Astrocyte (in vitro differentiated cells and primary cell): Measurements from ENCODE around the gene HLA-DPB1. TPM values are rescaled to one million over a fixed set of nuclear protein-coding genes. Genes with fewer than 3 reads are reported as not detected.
"Not testable (repeated sequence)": the region's sequence is repeated elsewhere in the genome, so short reads cannot be mapped to it uniquely, and the experiment has no call there.

Experiments
- DNase-seq: peaks from one replicate; pipeline ENCODE4 v3.0.0-alpha.2; 2010; ENCODE audit warnings: low read depth
- FAIRE-seq: peaks from 2 replicates; lab custom pipeline; 2011; peaks lifted over from hg19 to GRCh38; lab: Jason Lieb, UNC
- H2AFZ ChIP-seq: 2 replicates; pipeline ENCODE4 v1.6.0; 2012; ENCODE audit warnings: low read depth, low read length, inconsistent platforms
- H3K27ac ChIP-seq: 2 replicates; pipeline ENCODE4 v1.5.1; 2011; ENCODE audit warnings: low read depth, low read length, inconsistent platforms
- H3K27me3 ChIP-seq: 2 replicates; pipeline ENCODE4 v1.6.0; 2011; ENCODE audit warnings: low read length, inconsistent platforms; ENCODE audit not compliant: insufficient read depth
- H3K36me3 ChIP-seq: 2 replicates; pipeline ENCODE4 v1.5.1; 2011; ENCODE audit warnings: low read length, inconsistent platforms; ENCODE audit not compliant: insufficient read depth
- H3K4me1 ChIP-seq: 2 replicates; pipeline ENCODE4 v1.5.1; 2011; ENCODE audit warnings: low read length, inconsistent platforms; ENCODE audit not compliant: insufficient read depth
- H3K4me2 ChIP-seq: 2 replicates; pipeline ENCODE4 v1.6.0; 2012; ENCODE audit warnings: low read length, inconsistent platforms
- H3K4me3 ChIP-seq: 2 replicates; pipeline ENCODE4 v1.5.1; 2011; ENCODE audit warnings: low read depth, mild to moderate bottlenecking, low read length, inconsistent platforms; ENCODE audit not compliant: insufficient read depth
- H3K79me2 ChIP-seq: 2 replicates; pipeline ENCODE4 v1.6.0; 2012; ENCODE audit warnings: mild to moderate bottlenecking, low read length, inconsistent platforms; ENCODE audit not compliant: insufficient read depth
- H3K9ac ChIP-seq: 2 replicates; pipeline ENCODE4 v1.6.0; 2012; ENCODE audit warnings: mild to moderate bottlenecking, low read length, inconsistent platforms
- H3K9me3 ChIP-seq: 2 replicates; pipeline ENCODE4 v1.5.1; 2012; ENCODE audit warnings: low read depth, mild to moderate bottlenecking, low read length, inconsistent platforms; ENCODE audit not compliant: insufficient read depth
- H4K20me1 ChIP-seq: 2 replicates; pipeline ENCODE4 v1.6.0; 2012; ENCODE audit warnings: low read length, inconsistent platforms; ENCODE audit not compliant: insufficient read depth
- H3K27ac Mint-ChIP-seq: one replicate; pipeline ENCODE4 v1.8.0; 2021; ENCODE audit warnings: mild to moderate bottlenecking, mixed read lengths; ENCODE audit not compliant: unreplicated experiment
- H3K27me3 Mint-ChIP-seq: one replicate; pipeline ENCODE4 v1.8.0; 2021; ENCODE audit warnings: low read depth, mixed read lengths; ENCODE audit not compliant: unreplicated experiment
- H3K36me3 Mint-ChIP-seq: one replicate; pipeline ENCODE4 v1.8.0; 2021; ENCODE audit warnings: low read depth, mixed read lengths; ENCODE audit not compliant: unreplicated experiment
- H3K4me1 Mint-ChIP-seq: one replicate; pipeline ENCODE4 v1.8.0; 2021; ENCODE audit warnings: low read depth, mixed read lengths; ENCODE audit not compliant: unreplicated experiment
- H3K4me3 Mint-ChIP-seq: one replicate; pipeline ENCODE4 v1.8.0; 2021; ENCODE audit warnings: mild to moderate bottlenecking, moderate library complexity, mixed read lengths; ENCODE audit not compliant: unreplicated experiment
- H3K9me3 Mint-ChIP-seq: one replicate; pipeline ENCODE4 v1.8.0; 2021; ENCODE audit warnings: mild to moderate bottlenecking, mixed read lengths; ENCODE audit not compliant: unreplicated experiment
- CTCF ChIP-seq: IDR thresholded peaks from 2 replicates; pipeline ENCODE4 v1.5.1; 2011; ENCODE audit warnings: low read depth, mild to moderate bottlenecking, inconsistent platforms, low read length, moderate library complexity; ENCODE audit not compliant: insufficient read depth
- EZH2 ChIP-seq: IDR thresholded peaks from 2 replicates; pipeline ENCODE4 v1.6.1; 2012; ENCODE audit warnings: mild to moderate bottlenecking, low read length, inconsistent platforms; ENCODE audit not compliant: insufficient read depth
- total RNA-seq: library from RNA; stranded (reverse); gene quantifications from 2 replicates; pipeline ENCODE4 v1.2.1, GENCODE V29; 2021

Gene HLA-DPB1
- total RNA-seq, 1 donor from 2014 or later, result 3.4 TPM

- H3K27ac Mint-ChIP-seq, result no peak overlapping the region
- peaks cover 2% of the 10 kb centered on the region for H3K36me3 Mint-ChIP-seq
- H3K79me2 ChIP-seq, result no peaks in the 10 kb centered on the region
- no peak overlapping the region for H3K4me3 ChIP-seq
- H3K27ac ChIP-seq, result no peak overlapping the region
- H3K36me3 ChIP-seq, result no peaks in the 10 kb centered on the region
- H2AFZ ChIP-seq, result no peak overlapping the region
- H3K4me3 Mint-ChIP-seq, result no peak overlapping the region
- H4K20me1 ChIP-seq, result no peaks in the 10 kb centered on the region
- H3K27me3 ChIP-seq, result peaks cover 21% of the 10 kb centered on the region
- H3K9me3 Mint-ChIP-seq, result peaks cover 2% of the 10 kb centered on the region
- FAIRE-seq, result no peak
- no peak for TF ChIP-seq CTCF
- TF ChIP-seq EZH2, result no peak
- H3K4me1 Mint-ChIP-seq, result no peaks in the 10 kb centered on the region
- no peak overlapping the region for H3K9ac ChIP-seq
- no peak overlapping the region for H3K4me2 ChIP-seq
- no peak for DNase-seq
- no peaks in the 10 kb centered on the region for H3K9me3 ChIP-seq
- no peaks in the 10 kb centered on the region for H3K4me1 ChIP-seq
- peaks cover 12% of the 10 kb centered on the region for H3K27me3 Mint-ChIP-seq
These were observed 18.3 kb upstream of the HLA-DPB1 start for GRCh38 chr6:33057222-33058150.

GRCh38 chr6:33061987-33062386 lies 13.8 kb upstream of the HLA-DPB1 start:
- FAIRE-seq, result no peak
- H3K36me3 Mint-ChIP-seq, result peaks cover 2% of the 10 kb centered on the region
- H3K4me3 Mint-ChIP-seq, result no peak overlapping the region
- Histone ChIP-seq H2AFZ (no peak overlapping the region), H3K36me3 (no peaks in the 10 kb centered on the region), H3K4me3 (no peak overlapping the region), H3K9ac (no peak overlapping the region), H3K27ac (no peak overlapping the region), H3K4me2 (no peak overlapping the region), H3K79me2 (no peaks in the 10 kb centered on the region), H3K27me3 (peaks cover 14% of the 10 kb centered on the region), H3K9me3 (no peaks in the 10 kb centered on the region), H3K4me1 (no peaks in the 10 kb centered on the region), H4K20me1 (no peaks in the 10 kb centered on the region)
- peaks cover 4% of the 10 kb centered on the region for H3K4me1 Mint-ChIP-seq
- H3K27me3 Mint-ChIP-seq, result peaks cover 7% of the 10 kb centered on the region
- TF ChIP-seq CTCF (no peak), EZH2 (no peak)
- no peak for DNase-seq
- H3K9me3 Mint-ChIP-seq, result no peaks in the 10 kb centered on the region
- no peak overlapping the region for H3K27ac Mint-ChIP-seq

GRCh38 chr6:33063435-33063834 lies 12.4 kb upstream of the HLA-DPB1 start:
- not testable (repeated sequence) for DNase-seq, H3K4me1 ChIP-seq, H3K27ac Mint-ChIP-seq, H3K27ac ChIP-seq, H2AFZ ChIP-seq, H3K4me3 Mint-ChIP-seq, H4K20me1 ChIP-seq, H3K4me1 Mint-ChIP-seq, H3K9me3 Mint-ChIP-seq, H3K36me3 ChIP-seq, H3K9me3 ChIP-seq, H3K27me3 ChIP-seq, H3K4me3 ChIP-seq, H3K9ac ChIP-seq, H3K4me2 ChIP-seq, H3K79me2 ChIP-seq, H3K27me3 Mint-ChIP-seq, FAIRE-seq, H3K36me3 Mint-ChIP-seq
